NCI-H2107 (cell line): Measurements from ENCODE around the gene GPC1.

Experiments
- DNase-seq: peaks from one replicate; lab custom pipeline; 2025; lab: John Stamatoyannopoulos, UW

The GPC1 gene

GRCh38 chr2:240430595-240430994 lies 4.9 kb upstream of the GPC1 start:
- no peak for DNase-seq

DNA sequence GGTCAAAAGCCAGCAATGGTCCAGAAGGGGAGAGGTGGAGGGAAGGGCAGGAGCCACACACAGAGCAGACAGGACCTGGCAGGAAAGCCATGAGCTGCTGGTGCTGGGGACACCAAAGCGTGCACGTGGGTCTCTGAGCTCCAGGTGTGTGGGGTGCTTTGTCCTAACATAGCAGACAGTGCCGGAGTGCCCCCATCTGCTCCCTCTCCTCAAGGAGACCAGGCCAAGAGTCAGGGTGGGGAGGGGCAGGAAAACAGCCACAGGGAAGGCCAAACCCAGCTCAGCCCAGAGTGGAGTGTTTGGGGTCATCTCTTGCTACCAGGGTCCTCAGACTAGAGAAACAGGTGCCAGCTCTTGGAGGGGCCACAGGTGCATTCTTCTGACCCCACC lies 4.2 kb upstream of the GPC1 start:
- DNase-seq = no peak

- no peak for DNase-seq
Observed at GRCh38 chr2:240431661-240432424, 3.6 kb upstream of the GPC1 start.

GRCh38 chr2:240432430-240432819 lies 3.0 kb upstream of the GPC1 start:
- DNase-seq = no peak

DNA sequence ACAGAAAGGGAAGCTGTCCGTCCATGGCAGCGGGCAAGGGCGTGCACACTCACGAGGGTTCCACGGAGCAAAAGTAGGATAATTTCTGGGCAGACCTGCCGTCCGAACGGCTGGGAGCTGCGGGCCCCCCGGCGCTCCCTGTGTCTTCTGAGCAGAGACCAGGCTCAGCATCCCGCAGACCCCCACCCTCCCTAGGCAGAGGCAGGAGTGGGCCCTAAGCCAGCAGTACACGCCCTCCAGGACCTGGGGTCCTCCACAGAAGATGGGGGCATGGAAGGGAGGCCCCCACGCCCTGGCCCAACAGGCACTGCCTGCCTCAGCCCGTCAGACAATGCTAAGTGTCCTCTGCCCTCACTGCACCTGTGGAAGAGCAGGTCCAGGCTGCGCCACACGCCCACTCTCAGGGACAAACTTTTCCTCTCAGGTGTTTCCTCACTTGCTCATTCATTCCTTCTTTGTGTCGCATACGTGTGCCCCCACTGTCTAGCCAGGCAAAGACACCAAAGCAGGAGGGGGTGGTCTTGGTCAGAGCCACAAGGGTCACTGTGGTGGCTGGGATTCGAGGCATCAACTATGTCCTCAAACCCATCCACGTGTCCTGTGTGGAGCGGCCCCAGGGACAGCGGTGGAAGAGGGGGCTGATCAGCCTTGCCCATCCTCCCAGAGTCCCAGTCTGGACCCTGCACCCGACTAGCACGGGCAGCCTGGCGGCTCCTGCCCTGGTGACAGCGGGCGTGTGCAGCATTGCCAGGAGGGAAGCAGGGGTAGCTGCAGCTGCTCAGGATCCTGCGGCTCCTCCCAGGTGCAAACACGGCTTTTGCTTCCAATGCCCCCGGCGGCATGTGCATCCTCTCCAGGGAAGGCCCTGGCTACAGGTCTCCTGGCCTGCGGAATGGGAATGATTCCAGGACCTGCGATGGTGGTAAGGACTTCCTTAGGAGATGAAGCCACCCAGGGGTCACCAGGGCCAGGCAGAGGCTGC lies 2.4 kb upstream of the GPC1 start:
- no peak for DNase-seq

DNA sequence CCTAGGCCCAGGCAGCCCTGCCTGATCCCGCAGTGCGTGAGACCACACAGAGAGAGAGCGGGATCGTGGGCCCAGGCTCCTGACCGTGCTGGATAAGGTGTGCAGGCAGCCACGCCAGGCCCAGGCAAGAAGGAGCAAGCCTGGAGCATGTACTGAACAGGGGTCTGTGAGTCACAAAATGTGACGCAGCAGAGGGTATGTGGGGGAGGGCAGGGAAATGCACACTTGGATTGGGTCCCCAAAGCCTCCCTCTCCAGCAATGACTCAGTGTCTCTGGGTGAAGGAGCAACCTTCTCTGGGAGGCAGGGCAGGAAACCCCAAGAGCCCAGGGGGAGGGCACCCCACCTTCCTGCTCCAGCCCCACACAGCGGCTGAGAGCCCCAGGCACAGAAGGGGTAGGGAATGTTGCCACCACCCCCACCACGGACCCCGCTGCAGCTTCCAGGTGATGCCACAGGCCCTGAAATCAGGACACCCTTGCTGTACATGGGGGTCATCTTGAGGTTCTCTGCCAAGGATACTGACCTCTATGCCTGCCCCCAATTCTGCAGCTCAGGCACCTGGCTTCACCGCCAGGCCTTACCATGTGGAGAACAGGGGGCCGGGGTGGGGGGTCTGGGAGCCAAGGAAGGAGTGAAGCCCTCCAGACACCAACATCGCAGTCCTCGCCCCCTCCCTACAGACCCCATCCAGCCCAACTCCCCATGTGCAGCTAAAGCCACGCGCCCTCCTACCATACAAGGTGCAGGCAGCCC lies 1.3 kb upstream of the GPC1 start:
- DNase-seq = no peak

DNA sequence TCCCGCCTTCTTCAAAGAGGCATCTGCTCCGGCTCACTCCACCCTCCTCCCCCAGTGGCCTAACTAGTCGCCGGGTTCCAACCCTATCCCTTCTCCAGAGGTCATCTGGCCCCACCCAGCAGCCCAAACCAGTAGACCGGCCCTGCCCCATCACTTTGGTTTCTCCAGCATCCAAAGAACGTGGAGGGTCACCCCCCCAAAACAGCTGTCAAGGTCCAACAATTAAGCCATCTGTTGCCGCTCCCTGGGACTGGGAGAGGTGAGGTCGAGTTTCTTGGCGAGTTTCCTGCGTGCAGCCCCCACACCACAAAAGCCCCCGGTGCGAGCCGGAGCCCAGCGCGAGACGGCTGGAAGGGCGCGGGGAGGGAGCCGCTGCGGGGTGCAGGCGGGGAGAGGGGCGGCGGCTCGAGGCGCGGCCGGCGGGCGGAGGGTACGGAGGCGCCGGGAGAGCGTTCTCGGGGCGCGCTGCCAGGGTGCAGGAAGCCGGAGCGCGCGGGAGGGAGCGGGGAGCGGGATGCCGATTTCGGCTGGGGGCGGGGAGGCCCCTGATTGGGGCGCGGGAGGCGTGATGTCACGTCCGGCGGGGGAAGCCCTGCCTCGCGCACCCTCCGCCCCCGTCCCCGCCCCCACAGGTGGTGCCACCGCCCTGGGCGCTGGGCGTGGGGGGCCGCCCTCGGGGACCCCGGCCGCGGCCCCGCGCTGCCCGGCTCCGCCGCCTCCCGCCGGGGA lies 571 bp upstream of the GPC1 start:
- peak; percentile 82 for DNase-seq

GRCh38 chr2:240435948-240436682 lies 652 bp downstream of the GPC1 start:
- no peak for DNase-seq

GRCh38 chr2:240436683-240437550 lies 1.5 kb downstream of the GPC1 start:
- DNase-seq = no peak

DNA sequence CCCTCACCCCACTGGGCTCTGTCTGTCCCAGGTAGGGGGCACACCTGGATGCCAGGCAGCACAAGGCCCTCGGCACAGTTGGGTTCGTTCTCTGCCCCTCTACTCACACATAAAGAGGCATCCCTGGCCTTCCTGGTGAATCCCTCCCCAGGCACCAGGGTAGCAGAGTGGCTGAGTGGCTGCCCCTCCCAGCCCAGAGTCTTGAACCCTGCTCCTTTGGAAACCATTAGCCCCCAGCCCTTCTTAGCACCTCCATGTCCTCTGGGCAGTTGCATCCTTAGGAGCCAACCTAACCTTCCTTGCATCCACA lies 2.0 kb downstream of the GPC1 start:
- DNase-seq = no peak

DNA sequence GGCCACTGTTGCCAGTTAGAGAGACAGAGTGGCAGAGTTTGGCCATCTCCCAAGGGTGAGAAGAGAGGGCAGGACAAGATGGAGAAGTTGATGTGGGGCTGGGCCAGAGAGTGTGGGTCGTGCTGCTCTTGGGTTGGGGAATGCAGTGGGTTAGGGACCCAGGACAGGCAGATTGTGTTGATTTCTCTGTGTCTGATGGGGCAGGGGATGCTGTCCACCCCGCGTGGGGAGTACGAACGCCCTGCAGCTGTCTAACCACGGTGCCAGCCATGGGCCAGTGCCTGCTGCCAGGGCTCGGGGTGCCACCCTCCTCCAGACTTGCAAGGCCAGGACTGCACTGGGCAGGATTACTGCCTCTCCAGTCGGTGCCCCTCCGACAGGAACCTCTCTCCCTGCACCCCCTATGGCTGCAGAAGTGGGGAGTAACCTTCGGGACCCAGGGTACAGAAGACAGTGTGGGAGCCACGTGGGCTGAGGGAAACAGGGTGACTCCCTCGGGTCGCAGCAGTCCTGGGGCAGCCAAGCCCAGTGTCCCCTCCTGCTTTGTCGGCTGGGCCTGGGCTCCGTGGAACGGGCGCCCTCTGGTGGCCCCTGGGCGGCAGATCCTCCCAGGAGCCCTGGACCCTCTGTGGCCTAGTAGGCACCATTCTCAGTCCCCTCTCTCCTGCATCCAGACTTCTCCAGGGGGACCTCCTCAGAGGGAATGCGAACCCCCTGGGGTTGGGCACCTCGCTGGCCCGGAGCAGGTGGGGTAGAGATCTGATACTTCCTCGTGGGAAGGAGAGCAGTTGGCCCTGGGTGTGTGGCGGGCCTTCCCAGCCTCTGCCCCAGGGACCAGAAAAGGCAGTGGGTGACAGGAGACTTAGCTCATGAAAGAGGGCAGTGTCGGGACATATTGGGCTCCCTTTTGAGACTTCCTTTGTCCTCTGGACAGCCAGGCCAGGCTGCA lies 2.7 kb downstream of the GPC1 start:
- DNase-seq = no peak

DNA sequence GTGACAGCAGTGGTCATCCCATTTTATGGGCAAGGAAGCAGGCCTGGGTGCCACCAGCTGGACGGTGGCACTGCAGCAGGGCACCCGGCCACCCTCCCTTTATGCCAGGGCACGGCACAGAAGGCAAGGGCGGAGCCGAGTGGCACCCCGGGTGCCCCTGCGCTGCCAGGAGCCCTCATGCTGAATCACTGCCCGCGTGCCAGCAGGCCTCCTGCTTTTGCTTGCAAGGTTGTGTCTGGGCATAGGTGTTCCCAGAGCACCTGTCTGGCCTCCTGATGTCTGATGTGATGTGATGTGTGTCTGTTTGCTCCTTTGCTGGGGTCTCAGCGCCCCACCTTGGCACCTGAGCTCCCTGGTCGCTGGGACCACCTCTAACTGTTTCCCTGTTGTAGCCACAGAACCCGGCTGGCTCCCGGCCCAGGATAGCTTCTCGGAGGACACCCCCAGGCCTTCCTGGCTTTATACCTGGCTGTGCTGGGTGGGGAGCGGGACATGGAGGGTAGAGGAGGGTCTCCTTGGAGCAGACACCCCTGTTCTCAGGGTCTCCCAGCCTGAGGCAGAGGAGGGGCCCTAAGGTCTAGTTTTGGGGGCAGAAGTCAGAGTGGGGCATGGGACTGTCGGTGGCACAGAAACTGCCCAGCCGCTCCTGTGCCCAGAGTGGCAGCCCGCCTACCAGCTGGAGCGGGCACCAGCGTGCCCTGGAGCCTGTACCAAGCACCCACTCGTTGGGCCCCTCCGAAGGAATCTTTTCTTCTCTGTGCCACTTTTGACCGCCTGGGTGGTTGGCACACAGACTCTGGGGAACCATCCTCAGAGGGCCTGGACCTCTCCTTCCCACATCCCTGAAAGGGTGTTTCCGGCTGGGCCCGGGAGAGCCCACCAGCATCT lies 3.6 kb downstream of the GPC1 start:
- DNase-seq = no peak

GRCh38 chr2:240439698-240440151 lies 4.3 kb downstream of the GPC1 start:
- no peak for DNase-seq

DNA sequence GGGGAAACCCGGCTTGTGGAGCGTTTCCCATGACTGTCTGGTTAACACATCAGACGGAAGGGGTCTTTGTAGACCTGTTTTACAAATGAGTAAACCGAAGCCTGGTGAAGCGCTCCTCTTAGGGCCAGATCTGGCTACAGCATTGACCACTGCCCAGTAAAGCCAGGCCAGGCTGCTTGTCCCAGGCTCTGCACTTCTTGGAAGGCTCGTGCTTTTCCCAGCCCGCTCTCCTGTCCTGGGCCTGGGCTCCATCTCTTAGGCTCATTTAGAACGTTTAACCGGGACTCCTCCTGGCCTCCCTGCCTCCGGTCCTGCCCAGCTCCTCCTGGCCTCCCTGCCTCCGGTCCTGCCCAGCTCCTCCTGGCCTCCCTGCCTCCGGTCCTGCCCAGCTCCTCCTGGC lies 4.8 kb downstream of the GPC1 start:
- no peak for DNase-seq

DNA sequence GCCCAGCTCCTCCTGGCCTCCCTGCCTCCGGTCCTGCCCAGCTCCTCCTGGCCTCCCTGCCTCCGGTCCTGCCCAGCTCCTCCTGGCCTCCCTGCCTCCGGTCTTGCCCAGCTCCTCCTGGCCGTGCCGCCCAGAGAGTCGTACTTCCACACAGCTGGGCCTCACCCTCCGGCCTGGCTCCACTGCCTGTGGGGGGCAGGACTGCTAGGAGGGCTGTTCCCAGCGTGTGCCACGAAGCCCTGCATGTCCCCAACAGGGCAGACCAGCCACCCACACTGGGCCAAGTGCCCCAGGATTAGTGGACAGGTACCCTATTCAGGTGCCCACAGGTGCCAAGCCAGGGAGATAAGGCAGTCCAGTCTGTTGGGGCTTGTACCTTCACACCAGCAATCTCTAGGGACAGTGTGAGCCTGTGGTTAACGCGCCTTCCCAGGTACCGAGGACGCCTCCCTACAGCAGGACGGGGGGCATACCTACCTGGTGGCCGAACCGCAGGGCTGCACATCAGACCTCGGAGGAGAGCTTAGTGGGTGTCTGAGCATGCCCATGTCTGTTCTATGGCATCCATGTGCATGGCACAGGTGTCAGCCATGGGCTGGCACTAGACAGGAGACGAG lies 5.3 kb downstream of the GPC1 start:
- no peak for DNase-seq

- peak; percentile 48 for DNase-seq
Observed at GRCh38 chr2:240441326-240441992, 6.0 kb downstream of the GPC1 start.

DNA sequence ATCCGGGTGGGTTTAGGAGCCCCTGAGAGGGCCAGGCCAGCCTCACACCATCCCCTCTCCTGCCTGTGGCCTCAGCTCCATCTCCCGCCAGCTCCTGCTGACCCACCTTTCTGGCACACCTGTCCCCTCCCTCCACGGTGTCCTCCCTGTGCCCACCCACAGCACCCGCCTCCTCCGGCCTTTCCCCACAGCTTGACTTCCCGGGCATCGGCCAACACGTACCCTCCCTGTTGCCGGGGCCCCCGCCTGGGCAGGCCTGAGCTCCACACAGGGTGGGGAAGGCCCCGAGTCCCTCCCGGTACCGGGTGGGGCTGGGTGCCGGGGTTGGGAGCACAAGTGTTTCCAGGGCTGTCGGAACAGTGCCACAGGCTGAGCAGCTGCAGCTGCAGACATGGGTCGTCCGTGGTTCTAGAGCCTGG lies 6.5 kb downstream of the GPC1 start:
- DNase-seq = no peak
